Glomerular endothelial cell (primary cell): Measurements from ENCODE around the gene ARPIN. TPM values are rescaled to one million over a fixed set of nuclear protein-coding genes. Genes with fewer than 3 reads are reported as not detected.
A peak's percentile ranks its signal among the peaks of the same experiment; 100 is the strongest.

Source experiments
- DNase-seq: peaks from one replicate; pipeline ENCODE4 v3.0.0-alpha.2; 2011; ENCODE audit warnings: low read depth, low spot score; ENCODE audit errors: extremely low read depth
- total RNA-seq: library from RNA; depleted of rRNA; stranded (reverse); fragments of >200 nt; gene quantifications from 2 replicates; pipeline ENCODE4 v1.2.3, GENCODE V29; 2015

Gene ARPIN
- total RNA-seq, 1 donor from 2014 or later = 14.8 TPM

- DNase-seq = no peak
These were observed 65.7 kb downstream of the ARPIN start for GRCh38 chr15:89847101-89847500.

- peak; percentile 76 for DNase-seq
These were observed 67.4 kb downstream of the ARPIN start for GRCh38 chr15:89845305-89845893.

Other genes with a start within 250 kb of the ARPIN start
- 0.35 TPM in 1 of 2 replicates, not detected in the other for gene PLIN1, start 233.6 kb downstream of the ARPIN start, total RNA-seq
- 2.7 and 5.4 TPM in 2 replicates for gene PEX11A, start 222.2 kb downstream of the ARPIN start, total RNA-seq
- not detected in 2 replicates for gene WDR93, start 222.1 kb downstream of the ARPIN start, total RNA-seq
- 0.58 and 1.5 TPM in 2 replicates for gene MESP1, start 161.7 kb downstream of the ARPIN start, total RNA-seq
- 0.15 TPM in 1 of 2 replicates, not detected in the other for gene MESP2, start 136.6 kb downstream of the ARPIN start, total RNA-seq
- 239 and 457 TPM in 2 replicates for gene ANPEP, start 98.1 kb downstream of the ARPIN start, total RNA-seq
- gene AP3S2, start 19.0 kb downstream of the ARPIN start, total RNA-seq = 31.4 and 33.1 TPM in 2 replicates
- gene ZNF710, start 88.4 kb upstream of the ARPIN start, total RNA-seq = 13.8 and 16.5 TPM in 2 replicates
- 88.2 and 116 TPM in 2 replicates for gene IDH2, start 189.5 kb upstream of the ARPIN start, total RNA-seq